LoVo (cell line): ENCODE data around the gene BRCC3.

Experiments
- DNase-seq: peaks from one replicate; pipeline ENCODE4 v3.0.0-alpha.2; 2016; ENCODE audit warnings: low spot score

The BRCC3 gene

DNA sequence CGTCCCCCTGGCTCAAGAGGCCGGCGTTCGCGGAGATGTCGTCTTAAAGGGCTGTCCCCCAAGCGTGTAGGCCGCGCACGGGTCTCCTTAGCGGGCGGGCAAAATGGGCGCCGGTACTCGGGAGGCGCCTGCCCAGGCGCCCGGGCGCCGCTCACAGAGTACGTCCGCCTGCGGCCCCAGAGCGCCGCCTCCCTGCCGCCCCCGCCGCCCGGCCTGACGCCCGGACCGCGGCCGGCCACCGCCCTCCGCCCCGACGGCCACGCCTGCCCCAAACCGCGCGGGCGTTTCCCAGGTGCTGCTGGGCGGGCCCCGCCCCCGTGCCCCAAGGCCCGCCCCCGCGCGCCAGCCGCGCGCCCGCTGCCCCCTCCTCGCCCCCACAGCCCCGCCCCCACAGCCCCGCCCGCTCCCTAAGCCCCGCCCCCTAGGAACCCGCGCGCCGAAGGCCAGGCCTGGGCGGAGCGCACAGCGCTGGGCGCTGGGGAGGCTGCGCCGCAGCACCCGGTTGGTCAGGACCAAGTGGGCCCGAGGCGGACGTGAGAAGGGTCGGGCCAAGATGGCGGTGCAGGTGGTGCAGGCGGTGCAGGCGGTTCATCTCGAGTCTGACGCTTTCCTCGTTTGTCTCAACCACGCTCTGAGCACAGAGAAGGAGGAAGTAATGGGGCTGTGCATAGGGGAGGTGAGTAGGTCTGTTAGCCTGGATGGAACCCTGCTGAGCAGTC is at the start of gene BRCC3, which contains the start of the genes CMC4 and MTCP1:
Gene BRCC3 (plus strand): TSS at position 534 of the 719 bp plus-strand sequence. CDS start 20 bp downstream, at position 554.
Gene CMC4 (minus strand): TSS at position 162 of the 719 bp plus-strand sequence. CDS start 7,113 bp downstream, outside the sequence.
Gene MTCP1 (minus strand): TSS at position 162 of the 719 bp plus-strand sequence. CDS start 5,126 bp downstream, outside the sequence.
- peak; percentile 82 for DNase-seq

GRCh38 chrX:155022585-155022984 is 48.7 kb upstream of the BRCC3 start, which contains the start of gene F8:
F8 (minus strand) TSS chrX:155022723; CDS start chrX:155022552, 171 bp downstream.
- DNase-seq: no peak

DNA sequence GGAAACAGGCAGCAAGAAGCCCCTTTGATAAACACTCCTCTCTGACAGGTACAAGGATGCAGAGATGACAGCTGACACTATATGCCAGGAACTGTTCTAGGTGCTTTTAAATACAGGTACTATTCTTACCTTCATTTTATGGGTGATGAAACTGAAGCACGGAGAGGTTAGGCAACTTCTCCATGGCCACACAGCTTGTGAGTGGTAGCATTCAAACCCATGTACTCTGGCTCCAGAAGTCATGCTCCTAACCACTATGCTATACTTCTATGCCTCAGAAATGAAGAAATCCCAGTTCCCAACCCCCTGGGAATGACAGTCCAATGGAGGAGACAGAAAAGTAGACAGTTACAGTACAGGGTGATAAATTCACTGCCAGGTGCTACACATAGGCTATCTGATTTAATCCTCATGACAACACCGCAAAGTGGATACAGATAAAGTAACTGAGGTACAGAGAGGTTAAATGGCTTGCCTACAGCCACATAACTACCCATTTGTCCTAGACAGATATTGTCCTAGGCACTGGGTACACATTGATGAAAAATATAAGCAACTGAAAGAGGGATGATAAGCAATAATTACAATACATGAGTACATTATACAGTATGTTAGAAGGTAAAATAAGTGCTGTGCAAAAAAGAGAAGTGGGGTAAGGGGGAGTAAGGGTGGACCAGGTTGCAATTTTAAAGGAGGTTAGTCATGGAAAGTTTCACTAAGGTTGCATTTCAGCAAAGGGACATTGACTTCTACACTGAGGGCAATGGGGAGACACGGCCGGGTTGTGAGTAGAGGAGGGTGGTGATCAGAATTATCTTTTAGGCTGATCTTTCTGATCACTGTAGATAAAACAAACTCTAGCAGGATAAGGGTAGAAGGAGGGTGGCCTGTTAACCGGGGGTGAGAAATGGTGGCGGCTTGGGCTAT is 47.1 kb upstream of the BRCC3 start:
- DNase-seq: no peak

DNA sequence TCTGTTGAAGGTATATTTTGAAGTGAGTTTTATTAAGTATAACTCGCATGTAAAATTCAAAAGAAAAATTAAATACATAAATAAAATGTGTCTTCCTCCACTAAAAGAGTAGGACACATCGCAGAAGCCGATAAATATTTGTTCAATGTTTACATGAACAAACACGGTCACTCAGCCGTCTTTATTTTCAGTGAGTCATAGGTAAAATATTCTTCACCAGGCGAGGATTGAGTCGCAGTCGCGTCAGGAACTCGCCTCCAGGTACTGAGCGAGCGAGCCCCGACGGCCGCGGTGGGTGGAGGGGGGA is 44.9 kb upstream of the BRCC3 start:
- DNase-seq: no peak

GRCh38 chrX:155026727-155027508 is 44.4 kb upstream of the BRCC3 start, which contains the start of gene FUNDC2:
FUNDC2 (plus strand) TSS chrX:155026844; CDS start chrX:155026939, 95 bp downstream.
- DNase-seq: peak; percentile 84

DNA sequence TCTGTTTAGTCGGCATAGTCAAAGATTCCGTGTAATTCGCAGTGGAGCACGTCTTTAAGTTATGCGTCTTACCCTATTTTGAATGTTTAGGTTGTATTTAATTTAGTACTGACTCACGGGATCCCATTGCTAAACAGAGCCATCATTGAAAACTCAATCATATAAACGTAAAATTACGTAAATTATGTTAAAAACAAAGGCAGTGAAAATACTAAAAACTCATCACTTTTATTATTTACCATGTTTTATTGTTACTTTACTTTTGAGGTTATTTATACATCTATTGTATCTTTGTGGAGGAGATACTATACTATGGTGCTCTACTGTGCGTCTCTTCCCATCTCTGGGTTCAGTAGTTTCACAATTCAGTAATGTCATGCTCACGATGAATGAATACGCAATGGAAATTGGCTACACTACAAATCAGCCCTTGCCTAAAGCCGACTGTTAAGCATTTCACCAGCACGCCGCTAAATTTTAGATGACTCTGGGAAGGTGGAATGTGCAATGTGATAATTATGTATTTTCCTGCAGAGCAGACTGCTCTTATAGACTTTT is 43.7 kb upstream of the BRCC3 start:
- peak; percentile 1 for DNase-seq

GRCh38 chrX:155028129-155028528 is 43.2 kb upstream of the BRCC3 start:
- DNase-seq: no peak

DNA sequence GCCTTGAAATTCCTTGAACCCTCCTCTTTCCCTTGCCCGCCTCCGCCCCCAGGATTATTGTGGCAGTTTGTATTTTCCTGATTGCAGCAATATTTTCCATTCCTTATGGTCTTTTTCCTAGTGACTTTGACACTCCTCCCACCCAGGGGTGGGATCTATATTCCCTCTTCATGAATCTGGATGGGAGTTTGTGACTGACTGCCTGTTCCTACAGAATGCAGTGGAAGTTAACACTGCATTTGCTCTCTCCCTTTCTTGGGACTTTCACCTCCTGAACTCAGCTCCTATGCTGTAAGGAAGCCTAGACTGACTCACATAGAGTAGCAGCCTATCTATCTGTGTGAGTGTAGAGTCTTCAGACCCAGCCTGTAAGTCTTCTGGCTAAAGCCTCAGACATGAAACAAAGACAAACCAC is 42.4 kb upstream of the BRCC3 start:
- no peak for DNase-seq

DNA sequence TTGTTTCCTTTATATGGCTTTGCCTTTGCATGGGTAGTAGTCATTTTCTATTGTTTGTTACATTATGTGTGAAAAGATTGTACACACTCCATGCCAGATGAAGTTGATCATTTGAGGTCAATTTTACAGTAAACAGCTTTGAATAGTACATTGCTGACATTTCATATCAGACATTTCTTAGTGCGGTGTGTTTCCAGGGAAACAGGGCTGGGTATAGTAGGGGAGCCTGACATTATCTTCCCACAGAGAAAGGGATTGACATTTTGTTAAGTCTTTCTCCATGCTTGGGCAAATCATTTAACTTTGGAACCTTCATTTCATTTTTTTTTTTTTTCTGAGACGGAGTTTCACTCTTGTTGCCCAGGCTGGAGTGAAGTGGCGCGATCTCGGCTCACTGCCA is 39.7 kb upstream of the BRCC3 start:
- DNase-seq: no peak

- DNase-seq: no peak
Measured at GRCh38 chrX:155035688-155036087, 35.6 kb upstream of the BRCC3 start.

DNA sequence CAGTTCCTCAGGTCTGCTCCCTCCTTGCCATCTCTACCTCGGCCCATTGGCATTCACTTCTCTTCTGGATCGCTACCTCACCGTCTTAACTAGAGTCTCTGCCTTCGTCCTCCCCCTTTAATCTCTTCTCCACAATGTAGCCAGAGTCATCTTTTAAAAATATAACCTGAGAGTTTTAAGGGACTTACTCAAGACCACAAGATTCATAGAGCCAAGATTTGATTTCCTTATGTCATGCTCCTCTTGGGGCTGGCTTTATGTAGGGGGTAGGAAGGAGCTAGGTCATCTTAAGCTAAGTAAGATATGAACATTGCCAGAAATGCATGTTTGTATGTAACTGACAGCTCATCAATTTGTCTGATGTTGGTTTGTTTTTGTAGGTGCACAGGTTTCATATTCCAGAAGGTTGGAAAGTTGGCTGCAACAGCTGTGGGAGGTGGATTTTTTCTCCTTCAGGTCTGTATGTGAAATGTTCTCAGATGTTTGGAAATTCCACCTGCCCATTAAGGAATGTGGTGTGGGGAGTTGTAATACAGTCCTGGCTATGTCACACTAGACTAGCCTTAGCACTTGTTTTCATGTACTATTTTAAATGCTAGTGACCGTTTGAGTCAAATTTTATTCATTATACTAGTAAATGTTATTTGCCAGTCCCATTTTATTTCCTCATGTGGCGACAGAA is 25.0 kb upstream of the BRCC3 start:
- DNase-seq: no peak

GRCh38 chrX:155046811-155047528 is 24.3 kb upstream of the BRCC3 start:
- DNase-seq: no peak

- no peak for DNase-seq
Measured at GRCh38 chrX:155048977-155049619, 22.2 kb upstream of the BRCC3 start.

- no peak for DNase-seq
Measured at GRCh38 chrX:155052738-155053498, 18.4 kb upstream of the BRCC3 start.

- DNase-seq: no peak
Measured at GRCh38 chrX:155053656-155054055, 17.7 kb upstream of the BRCC3 start.

GRCh38 chrX:155054255-155054654 is 17.1 kb upstream of the BRCC3 start:
- DNase-seq: no peak

GRCh38 chrX:155055494-155055893 is 15.8 kb upstream of the BRCC3 start:
- DNase-seq: no peak

- DNase-seq: no peak
Measured at GRCh38 chrX:155056471-155056870, 14.8 kb upstream of the BRCC3 start.
